ENCODE results near the gene IL2RA. TPM values are rescaled to one million over a fixed set of nuclear protein-coding genes. Genes with fewer than 3 reads are reported as not detected.

IL2RA gene
- total and polyA plus RNA-seq, 2 donors (not counting 1 experiment from before 2014, with no cell fraction given), result 7.2 to 56.7 TPM

- Mint-ChIP-seq H3K4me1 (peaks cover 62% of the 10 kb centered on the region), H3K9me3 (ENCODE audit: insufficient read depth) (peaks cover 5% of the 10 kb centered on the region), H3K27me3 (no peaks in the 10 kb centered on the region), H3K27ac (no peak overlapping the region), H3K4me3 (no peak overlapping the region)
- WGBS (ENCODE audit: insufficient coverage), result no CpG with 5 or more reads among the region's 5 CpGs
- Histone ChIP-seq H3K4me3 (ENCODE audit: control extremely low read depth in 1 of 5, extremely low read depth in 1 of 5, insufficient read depth in 1 of 5, low read depth in 2 of 5, low read length in 4 of 5) (no peak overlapping the region), H3K79me2 (ENCODE audit: control insufficient read depth, insufficient read depth, low read length) (peaks cover 10% of the 10 kb centered on the region), H3K36me3 (replicated peaks in 1 of 2; ENCODE audit: control extremely low read depth in 1 of 2, control insufficient read depth in 1 of 2, extremely low read depth in 1 of 2, insufficient read depth in 2 of 2, low read length in 1 of 2) (no peaks in the 10 kb centered on the region), H3K27ac (ENCODE audit: low read length in 2 of 2) (no peak overlapping the region), H3K9me3 (ENCODE audit: control extremely low read depth in 1 of 3, control insufficient read depth in 2 of 3, insufficient read depth in 1 of 3, low read length in 2 of 3) (no peaks in the 10 kb centered on the region), H3K4me1 (ENCODE audit: control insufficient read depth in 2 of 2, insufficient read depth in 2 of 2, low read length in 2 of 2) (peaks cover 23 to 27% of the 10 kb centered on the region in 2 donors), H3K27me3 (replicated peaks in 1 of 4; ENCODE audit: control extremely low read depth in 1 of 4, control insufficient read depth in 3 of 4, insufficient read depth in 4 of 4, low read length in 3 of 4) (no peaks in the 10 kb centered on the region), H3K9ac (ENCODE audit: low read length) (no peak overlapping the region), H3K4me2 (replicated peaks; ENCODE audit: low read depth, low read length, poor library complexity, severe bottlenecking) (no peak overlapping the region), H2AFZ (ENCODE audit: insufficient read depth, low read depth, low read length, poor library complexity, severe bottlenecking) (no peak overlapping the region), H4K20me1 (ENCODE audit: control insufficient read depth, insufficient read depth, low read length, poor library complexity, severe bottlenecking) (no peaks in the 10 kb centered on the region)
- ChIA-PET POLR2A (no interaction called here), CTCF (interaction anchor here (4.0 kb wide), 1 partner anchor 26 kb away, joined by 17 read pairs; no protein-coding TSS in a partner anchor)
- intact Hi-C loops (cut with micrococcal nuclease), result no loop called here
- DNase-seq (no peak), ATAC-seq (ENCODE audit: low read depth) (no peak)
- TF ChIP-seq EZH2 (IDR thresholded peaks at IDR 0.05; ENCODE audit: borderline replicate concordance, insufficient read depth, low read depth, low read length, poor library complexity, severe bottlenecking), result no peak
- TF ChIP-seq, protein P1, sequence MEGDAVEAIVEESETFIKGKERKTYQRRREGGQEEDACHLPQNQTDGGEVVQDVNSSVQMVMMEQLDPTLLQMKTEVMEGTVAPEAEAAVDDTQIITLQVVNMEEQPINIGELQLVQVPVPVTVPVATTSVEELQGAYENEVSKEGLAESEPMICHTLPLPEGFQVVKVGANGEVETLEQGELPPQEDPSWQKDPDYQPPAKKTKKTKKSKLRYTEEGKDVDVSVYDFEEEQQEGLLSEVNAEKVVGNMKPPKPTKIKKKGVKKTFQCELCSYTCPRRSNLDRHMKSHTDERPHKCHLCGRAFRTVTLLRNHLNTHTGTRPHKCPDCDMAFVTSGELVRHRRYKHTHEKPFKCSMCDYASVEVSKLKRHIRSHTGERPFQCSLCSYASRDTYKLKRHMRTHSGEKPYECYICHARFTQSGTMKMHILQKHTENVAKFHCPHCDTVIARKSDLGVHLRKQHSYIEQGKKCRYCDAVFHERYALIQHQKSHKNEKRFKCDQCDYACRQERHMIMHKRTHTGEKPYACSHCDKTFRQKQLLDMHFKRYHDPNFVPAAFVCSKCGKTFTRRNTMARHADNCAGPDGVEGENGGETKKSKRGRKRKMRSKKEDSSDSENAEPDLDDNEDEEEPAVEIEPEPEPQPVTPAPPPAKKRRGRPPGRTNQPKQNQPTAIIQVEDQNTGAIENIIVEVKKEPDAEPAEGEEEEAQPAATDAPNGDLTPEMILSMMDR (IDR thresholded peaks at IDR 0.05), result no peak
Measured at GRCh38 chr10:6040205-6040604, 22.0 kb downstream of the IL2RA start.

DNA sequence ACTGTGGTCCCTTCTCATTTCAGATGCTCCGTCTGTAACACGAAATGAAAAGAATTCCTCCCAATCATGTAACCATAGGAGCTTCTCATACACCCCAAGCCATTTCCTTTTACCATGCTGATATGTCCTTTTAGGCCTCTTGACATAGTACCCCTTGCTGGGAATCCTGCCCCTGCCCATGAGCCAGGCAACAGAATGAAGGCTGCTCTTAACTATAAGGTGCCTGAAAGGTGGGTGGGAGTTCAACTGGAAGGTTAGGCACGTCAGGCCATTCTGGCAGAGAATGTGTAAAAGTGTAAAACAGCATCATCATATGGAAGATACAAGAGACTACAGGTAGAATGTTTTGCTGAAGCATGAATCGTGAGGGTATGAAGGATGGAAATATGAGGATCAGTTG, 22.5 kb downstream of the IL2RA start:
- no peak overlapping the region for H3K27ac Mint-ChIP-seq
- H3K9me3 Mint-ChIP-seq (ENCODE audit: insufficient read depth), result peaks cover 5% of the 10 kb centered on the region
- H4K20me1 ChIP-seq (ENCODE audit: control insufficient read depth, insufficient read depth, low read length, poor library complexity, severe bottlenecking), result no peaks in the 10 kb centered on the region
- POLR2A ChIA-PET, result no interaction called here
- H3K36me3 ChIP-seq (replicated peaks in 1 of 2; ENCODE audit: control extremely low read depth in 1 of 2, control insufficient read depth in 1 of 2, extremely low read depth in 1 of 2, insufficient read depth in 2 of 2, low read length in 1 of 2), result no peaks in the 10 kb centered on the region
- DNase-seq (no peak), ATAC-seq (ENCODE audit: low read depth) (no peak)
- 100% methylated on average over 4 of the region's 4 CpGs for WGBS (ENCODE audit: insufficient coverage)
- no peaks in the 10 kb centered on the region for H3K9me3 ChIP-seq (ENCODE audit: control extremely low read depth in 1 of 3, control insufficient read depth in 2 of 3, insufficient read depth in 1 of 3, low read length in 2 of 3)
- no peak overlapping the region for H3K9ac ChIP-seq (ENCODE audit: low read length)
- no peak overlapping the region for H3K4me3 Mint-ChIP-seq
- no peak overlapping the region for H2AFZ ChIP-seq (ENCODE audit: insufficient read depth, low read depth, low read length, poor library complexity, severe bottlenecking)
- no peaks in the 10 kb centered on the region for H3K27me3 Mint-ChIP-seq
- H3K27me3 ChIP-seq (replicated peaks in 1 of 4; ENCODE audit: control extremely low read depth in 1 of 4, control insufficient read depth in 3 of 4, insufficient read depth in 4 of 4, low read length in 3 of 4), result no peaks in the 10 kb centered on the region
- peaks cover 10% of the 10 kb centered on the region for H3K79me2 ChIP-seq (ENCODE audit: control insufficient read depth, insufficient read depth, low read length)
- H3K4me1 Mint-ChIP-seq, result peaks cover 59% of the 10 kb centered on the region
- TF ChIP-seq, protein P1 (IDR thresholded peaks at IDR 0.05), result no peak
- TF ChIP-seq EZH2 (IDR thresholded peaks at IDR 0.05; ENCODE audit: borderline replicate concordance, insufficient read depth, low read depth, low read length, poor library complexity, severe bottlenecking), result no peak
- no peak overlapping the region for H3K4me2 ChIP-seq (replicated peaks; ENCODE audit: low read depth, low read length, poor library complexity, severe bottlenecking)
- CTCF ChIA-PET, result interaction anchor here (0.5 kb wide), 1 partner anchor 122 kb away, joined by 3 read pairs; no protein-coding TSS in a partner anchor
- no peak overlapping the region for H3K4me3 ChIP-seq (ENCODE audit: control extremely low read depth in 1 of 5, extremely low read depth in 1 of 5, insufficient read depth in 1 of 5, low read depth in 2 of 5, low read length in 4 of 5)
- H3K4me1 ChIP-seq (ENCODE audit: control insufficient read depth in 2 of 2, insufficient read depth in 2 of 2, low read length in 2 of 2), result peaks cover 18 to 22% of the 10 kb centered on the region in 2 donors
- H3K27ac ChIP-seq (ENCODE audit: low read length in 2 of 2), result no peak overlapping the region
- intact Hi-C loops (cut with micrococcal nuclease), result no loop called here
